Heart right ventricle (tissue), 16 donors: ENCODE data around the gene ROBO1. TPM values are rescaled to one million over a fixed set of nuclear protein-coding genes. Genes with fewer than 3 reads are reported as not detected.
"Not testable (repeated sequence)": the region's sequence is repeated elsewhere in the genome, so short reads cannot be mapped to it uniquely, and the experiment has no call there.

Experiments used
- ATAC-seq, 8 donors: fragments of 200-7000 bp; cut with Tn5 transposase; one replicate each; pipeline ENCODE4 v1.9.1; 2020; ENCODE audit warnings: mild to moderate bottlenecking in 8 of 8, moderate library complexity in 8 of 8, moderate number of reproducible peaks in 1 of 8
- DNase-seq, 2 donors: peaks; one replicate each; pipeline ENCODE4 v3.0.0-alpha.2; 2020
- H3K27ac ChIP-seq, 10 donors: fragments of 200-600 bp; sonication (generic) in 2 of 10; one replicate each; pipeline versions ENCODE4 v1.5.0 to v1.8.0; 2020 to 2022; ENCODE audit warnings: mild to moderate bottlenecking in 3 of 10
- H3K27me3 ChIP-seq, 7 donors: fragments of 200-600 bp; one replicate each; pipeline ENCODE4 v1.8.0; 2021 to 2022; ENCODE audit warnings: mild to moderate bottlenecking in 2 of 7
- H3K36me3 ChIP-seq, 9 donors: fragments of 200-600 bp; sonication (generic) in 1 of 9; one replicate each; pipeline versions ENCODE4 v1.5.0 to v1.8.0; 2020 to 2022; ENCODE audit warnings: mild to moderate bottlenecking in 2 of 9
- H3K4me1 ChIP-seq, 9 donors: fragments of 200-600 bp; sonication (generic) in 1 of 9; one replicate each; pipeline versions ENCODE4 v1.5.0 to v1.8.0; 2020 to 2022; ENCODE audit warnings: mild to moderate bottlenecking in 4 of 9
- H3K4me3 ChIP-seq, 10 donors: fragments of 200-600 bp; sonication (generic) in 2 of 10; one replicate each; pipeline versions ENCODE4 v1.5.0 to v1.8.0; 2020 to 2022; ENCODE audit warnings: mild to moderate bottlenecking in 7 of 10, moderate library complexity in 2 of 10
- H3K9me3 ChIP-seq, 11 donors: fragments of 200-600 bp in 10 of 11; sonication (generic) in 2 of 11; one replicate each; pipeline versions ENCODE4 v1.5.0 to v1.8.0; 2013 to 2022; ENCODE audit warnings: mild to moderate bottlenecking in 2 of 11, control low read depth in 1 of 11, moderate library complexity in 1 of 11
- CTCF ChIP-seq, 9 donors: fragments of 200-600 bp; sonication (generic) in 2 of 9; IDR thresholded peaks; one replicate each; pipeline versions ENCODE4 v1.5.0 to v1.8.0; 2021 to 2022; ENCODE audit warnings: antibody characterized with exemption in 9 of 9, mild to moderate bottlenecking in 5 of 9, moderate library complexity in 1 of 9
- WGBS, 2 donors: extraction: QIAGEN DNeasy Blood & Tissue Kit; methylation state at CpG; one replicate each; pipeline ENCODE4 v1.1.7; 2013; ENCODE audit warnings: inconsistent platforms in 1 of 2; 5-methylcytosine and 5-hydroxymethylcytosine counted together
- intact Hi-C, 10 donors: fragments of 100-400 bp; cut with DNase I; formaldehyde crosslinking; loops; one replicate each; pipeline versions ENCODE4 v1.11.1 to v1.14.2; 2022
- polyA plus RNA-seq, 2 donors: library from polyadenylated mRNA; stranded (reverse); fragments of 200-250 nt; gene quantifications; one replicate each; pipeline ENCODE4 v1.2.3, GENCODE V29; 2013
- total RNA-seq, 10 donors: library from RNA; stranded (reverse); fragmentation: NEBNext Ultra II Directional in 3 of 10; extraction: Animal tissue kit (Norgen Biotek cat#: 25700) in 3 of 10; gene quantifications; one replicate each; pipeline versions ENCODE4 v1.2.1 to v1.2.4, GENCODE V29; 2021 to 2023
- donor health status: Arrhythmogenic right ventricular cardiomyopathy.
- donor health status: ischemic (EF 13 %, LVEDD 7.1; RV severe dilation, severe dysfunction).
- donor health status: healthy with polysubstance abuse.
- donor health status: DM: no; HTN: yes; CAD: no.
- donor health status: DM: no; HTN: no; CAD: no.
- donor health status: ischemic (EF 25% LVEDD 6.9; RV normal size, moderate dysfunction).
- donor health status: ischemic (EF 25% LVEDD 5.7; RV mildly dilated, moderate dysfunction).
- donor health status: healthy.
- donor health status: DM: yes; HTN: yes; CAD: no.
- donor health status: Ischemic cardiomyopathy.
- donor health status: ischemic (EF 35%, LVEDD 5.7; RV mildly dilated, moderate dysfunction).
- donor health status: nonischemic (EF 11% LVEDD 7.7; RV severe dilation, severe dysfunction).
- donor health status: DM: yes; HTN: yes; CAD: no.
- donor health status: PGD.
- donor health status: ischemic (EF 29% LVEDD 5.4; RV normal size, mild dysfunction).
- donor health status: nonischemic (EF 23%, LVEDD 6.1; RV moderate dilation, normal function).

Gene ROBO1
- total and polyA plus RNA-seq, 12 donors = 2.8 to 13.9 (median 5.6) TPM

- TF ChIP-seq CTCF (IDR thresholded peaks at IDR 0.05) = no peak
- intact Hi-C loops = no loop called here
- no peaks in the 10 kb centered on the region for H3K36me3 ChIP-seq
- ATAC-seq = no peak
- H3K9me3 ChIP-seq = peaks cover 0 to 2% (median 0%) of the 10 kb centered on the region in 11 donors
- no peak overlapping the region for H3K27ac ChIP-seq
- H3K4me3 ChIP-seq = no peak overlapping the region
- no peaks in the 10 kb centered on the region for H3K4me1 ChIP-seq
- no peaks in the 10 kb centered on the region for H3K27me3 ChIP-seq
- 52% methylated on average over 3 of the region's 3 CpGs for WGBS, 2 donors
- DNase-seq = no peak
Measured at GRCh38 chr3:79184251-79184650, 583.5 kb downstream of the ROBO1 start.

- DNase-seq (no peak), ATAC-seq (no peak)
- Histone ChIP-seq H3K27ac (no peak overlapping the region), H3K27me3 (no peaks in the 10 kb centered on the region), H3K9me3 (peaks cover 0 to 2% (median 0%) of the 10 kb centered on the region in 11 donors), H3K4me1 (no peaks in the 10 kb centered on the region), H3K4me3 (no peak overlapping the region), H3K36me3 (no peaks in the 10 kb centered on the region)
- intact Hi-C loops = no loop called here
- 63 to 78% methylated on average over 1 of the region's 1 CpG for WGBS, 2 donors
- TF ChIP-seq CTCF (IDR thresholded peaks at IDR 0.05) = no peak
Measured at GRCh38 chr3:79183496-79183895, 584.3 kb downstream of the ROBO1 start.

- Histone ChIP-seq H3K27me3 (no peaks in the 10 kb centered on the region), H3K27ac (no peak overlapping the region), H3K9me3 (peaks cover 0 to 2% (median 0%) of the 10 kb centered on the region in 11 donors), H3K36me3 (no peaks in the 10 kb centered on the region), H3K4me3 (no peak overlapping the region), H3K4me1 (no peaks in the 10 kb centered on the region)
- 68 to 78% methylated on average over 5 of the region's 5 CpGs for WGBS, 2 donors
- intact Hi-C loops = loop anchor here in 1 of 10 donors (5.0 kb wide), 1 partner anchor 1589 kb away; no protein-coding TSS in a partner anchor
- no peak for DNase-seq
- TF ChIP-seq CTCF (IDR thresholded peaks at IDR 0.05) = no peak
- no peak for ATAC-seq
Measured at GRCh38 chr3:79178471-79179180, 589.2 kb downstream of the ROBO1 start.

- 38 to 54% methylated on average over 1 of the region's 1 CpG for WGBS, 2 donors
- Histone ChIP-seq H3K4me1 (no peaks in the 10 kb centered on the region), H3K4me3 (no peak overlapping the region), H3K9me3 (no peaks in the 10 kb centered on the region), H3K36me3 (no peaks in the 10 kb centered on the region), H3K27ac (no peak overlapping the region), H3K27me3 (no peaks in the 10 kb centered on the region)
- no peak for ATAC-seq
- intact Hi-C loops = loop anchor here in 1 of 10 donors (5.0 kb wide), 1 partner anchor 1591 kb away; no protein-coding TSS in a partner anchor
- no peak for TF ChIP-seq CTCF (IDR thresholded peaks at IDR 0.05)
- no peak for DNase-seq
Measured at GRCh38 chr3:79175870-79176269, 591.9 kb downstream of the ROBO1 start.

GRCh38 chr3:79173259-79173658 is 594.5 kb downstream of the ROBO1 start:
- DNase-seq, H3K27me3 ChIP-seq, H3K9me3 ChIP-seq, H3K27ac ChIP-seq, H3K36me3 ChIP-seq, ATAC-seq, H3K4me1 ChIP-seq, H3K4me3 ChIP-seq, intact Hi-C loops: not testable (repeated sequence)
- 96 to 98% methylated on average over 21 of the region's 21 CpGs for WGBS, 2 donors
